ENCODE measurements around the gene PTPRQ.

Gene PTPRQ

DNA sequence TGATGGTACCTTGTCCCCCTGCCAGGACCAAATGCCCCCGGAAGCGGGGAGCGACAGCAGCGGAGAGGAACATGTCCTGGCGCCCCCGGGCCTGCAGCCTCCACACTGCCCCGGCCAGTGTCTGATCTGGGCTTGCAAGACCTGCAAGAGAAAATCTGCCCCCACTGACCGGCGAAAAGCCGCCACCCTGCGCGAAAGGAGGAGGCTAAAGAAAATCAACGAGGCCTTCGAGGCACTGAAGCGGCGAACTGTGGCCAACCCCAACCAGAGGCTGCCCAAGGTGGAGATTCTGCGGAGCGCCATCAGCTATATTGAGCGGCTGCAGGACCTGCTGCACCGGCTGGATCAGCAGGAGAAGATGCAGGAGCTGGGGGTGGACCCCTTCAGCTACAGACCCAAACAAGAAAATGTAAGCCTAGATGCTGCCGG lies 263.8 kb downstream of the PTPRQ start:
- DNase-seq: no peak

DNA sequence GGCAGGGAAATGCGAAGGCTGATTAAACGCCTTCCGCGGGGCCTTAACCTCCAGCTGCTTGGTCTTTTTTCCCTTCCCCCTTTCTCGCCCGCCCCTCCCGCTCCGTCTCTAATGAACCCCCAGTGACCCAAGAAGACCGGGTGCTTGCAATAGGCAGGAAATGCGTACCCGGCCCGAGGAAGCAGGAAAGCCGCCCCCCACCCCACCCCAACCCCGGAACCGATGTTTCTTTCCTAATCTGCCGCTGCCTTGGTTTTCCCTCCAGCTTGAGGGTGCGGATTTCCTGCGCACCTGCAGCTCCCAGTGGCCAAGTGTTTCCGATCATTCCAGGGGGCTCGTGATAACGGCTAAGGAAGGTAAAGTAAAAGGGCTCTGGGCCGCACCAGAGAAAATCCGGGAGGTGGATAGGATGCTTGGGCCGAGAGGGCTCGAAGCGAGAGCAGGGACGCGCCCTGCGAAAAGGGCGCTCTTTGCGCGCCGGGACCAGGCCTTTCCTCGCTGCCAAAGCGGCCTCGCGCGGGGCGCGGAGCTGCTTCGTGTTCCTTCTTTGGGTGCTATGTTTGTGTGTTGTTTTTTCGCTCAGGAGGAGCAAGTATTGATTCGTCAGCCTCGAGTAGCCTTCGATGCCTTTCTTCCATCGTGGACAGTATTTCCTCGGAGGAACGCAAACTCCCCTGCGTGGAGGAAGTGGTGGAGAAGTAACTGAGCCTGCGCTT lies 264.4 kb downstream of the PTPRQ start:
- DNase-seq: no peak

DNA sequence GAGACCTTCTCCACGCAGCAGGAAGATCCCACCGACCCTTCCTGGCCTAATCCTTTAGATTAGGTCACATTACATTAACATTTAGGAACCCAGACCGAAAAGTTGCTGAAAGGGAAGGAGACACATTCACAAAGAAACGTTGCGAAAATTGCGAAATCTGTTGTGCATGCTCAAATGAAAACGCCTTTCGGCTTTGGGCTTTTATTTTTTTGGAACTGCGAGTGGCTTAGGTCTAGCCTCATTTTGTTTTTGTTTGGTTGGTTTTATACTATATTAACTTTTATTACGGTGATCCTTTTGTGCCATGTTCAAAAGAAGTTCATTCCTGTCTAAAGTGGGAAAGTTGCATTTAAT lies 264.9 kb downstream of the PTPRQ start:
- no peak for DNase-seq

DNA sequence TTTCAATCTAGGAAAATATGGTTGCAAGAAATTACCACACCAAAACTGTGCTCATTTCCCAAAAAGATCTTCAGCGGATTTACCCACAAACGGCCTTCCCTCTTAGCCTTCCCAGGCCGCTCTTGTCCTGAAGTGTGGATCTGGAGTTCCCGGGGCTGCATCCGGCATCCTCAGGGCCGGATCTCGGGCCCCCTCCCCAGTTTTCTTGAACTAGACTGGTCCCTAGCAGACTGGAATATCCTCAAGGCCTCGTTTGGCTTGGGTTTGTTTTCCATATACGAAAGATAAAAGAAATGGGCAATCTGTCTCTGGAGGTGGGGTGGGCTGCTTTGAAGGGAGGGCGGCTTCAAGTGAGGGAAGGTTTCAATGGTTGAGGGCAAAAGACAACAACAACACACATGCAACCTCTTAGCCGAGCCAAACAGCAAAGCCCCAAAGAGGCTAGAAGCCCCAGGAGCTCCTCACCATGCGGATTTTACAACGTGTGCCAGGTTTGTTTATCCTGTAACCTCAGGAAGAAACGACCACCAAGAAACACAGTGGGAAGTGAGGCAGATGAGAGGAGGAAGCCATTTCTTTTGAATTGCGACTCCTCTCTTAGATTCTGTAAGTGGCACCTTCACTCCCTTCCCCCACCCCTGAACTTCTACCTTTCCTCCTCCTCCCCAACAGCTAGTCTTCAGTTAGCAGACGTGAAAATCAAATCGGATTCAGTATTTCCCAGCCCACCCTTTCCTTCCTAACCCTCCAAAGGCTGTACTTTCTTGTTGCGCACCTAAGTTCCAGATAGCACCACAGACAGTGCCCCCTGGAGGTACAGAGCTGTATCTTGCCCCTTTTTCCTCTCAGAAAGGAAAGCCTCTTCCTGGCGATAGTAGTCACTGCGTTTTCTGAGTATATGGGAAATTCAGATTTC lies 266.0 kb downstream of the PTPRQ start:
- DNase-seq: no peak

DNA sequence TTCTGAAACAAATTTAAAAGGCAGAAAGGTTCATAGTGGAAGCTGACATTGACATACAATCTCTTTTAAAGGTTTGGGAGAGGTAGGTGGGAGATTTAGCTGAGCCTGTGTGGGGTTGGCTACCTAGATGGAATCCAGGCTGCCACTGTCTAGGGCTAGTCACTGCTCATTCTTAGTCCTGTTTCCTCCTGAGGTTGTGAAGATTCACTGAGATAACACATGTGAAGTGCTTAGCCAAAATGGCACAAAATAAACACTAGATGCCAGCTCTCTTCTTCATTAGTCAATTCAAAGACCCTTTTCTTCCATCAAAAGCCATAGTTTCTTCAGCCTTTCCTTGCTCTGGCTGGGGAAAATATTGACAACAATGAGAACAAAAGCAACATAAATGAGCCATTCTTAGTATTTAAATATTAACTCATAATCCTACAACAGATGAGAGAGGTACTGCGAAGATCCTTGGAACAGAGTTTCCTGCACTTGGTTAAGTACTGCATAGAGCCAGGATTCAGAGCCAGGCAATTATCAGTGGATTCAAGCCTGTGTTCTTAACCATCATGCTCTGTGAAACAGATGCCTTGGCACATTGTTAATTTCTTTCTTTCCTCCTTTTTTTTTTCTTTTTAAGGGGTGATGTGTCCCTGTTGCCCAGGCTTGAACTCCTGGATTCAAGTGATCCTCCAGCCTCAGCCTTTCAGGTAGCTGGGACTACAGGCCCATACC lies 266.9 kb downstream of the PTPRQ start:
- DNase-seq: no peak

DNA sequence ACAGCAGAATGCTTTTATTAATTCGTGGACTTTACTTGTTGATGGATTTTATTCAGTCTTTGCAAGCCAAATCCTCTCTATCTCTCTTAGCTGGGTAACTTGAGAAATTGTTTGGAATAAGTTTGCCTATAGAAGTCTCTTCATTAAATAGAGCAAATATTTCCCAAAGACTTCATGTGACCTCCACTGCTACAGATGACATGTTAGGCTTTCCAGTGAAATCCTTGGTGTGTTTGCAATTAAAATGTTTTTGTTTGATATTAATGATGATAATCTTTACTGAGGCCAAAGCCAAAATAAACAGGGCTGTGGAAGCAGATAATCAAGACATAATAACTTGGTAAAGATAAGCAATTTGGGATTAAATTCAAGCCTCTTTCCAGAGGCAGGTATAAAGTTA lies 267.8 kb downstream of the PTPRQ start:
- DNase-seq: no peak

DNA sequence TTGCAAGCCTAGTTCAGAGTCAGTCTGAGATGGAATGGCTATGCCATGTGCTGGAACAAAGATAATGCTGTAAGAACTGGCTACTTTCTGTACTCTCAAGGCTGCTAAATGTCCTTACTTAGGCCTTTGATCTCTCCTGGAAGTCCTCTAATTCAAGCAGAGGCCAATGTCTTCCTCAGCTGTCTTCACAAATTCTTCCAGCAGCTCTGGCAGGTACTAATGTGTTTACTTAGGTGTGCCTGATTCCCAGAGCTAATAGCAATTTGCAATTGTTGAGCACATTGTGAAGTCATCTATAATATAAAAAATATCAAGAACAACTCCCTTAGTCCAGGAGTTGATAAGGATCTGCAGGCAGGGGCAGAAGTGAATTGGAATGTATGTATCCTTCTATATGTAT lies 268.8 kb downstream of the PTPRQ start:
- DNase-seq: no peak

DNA sequence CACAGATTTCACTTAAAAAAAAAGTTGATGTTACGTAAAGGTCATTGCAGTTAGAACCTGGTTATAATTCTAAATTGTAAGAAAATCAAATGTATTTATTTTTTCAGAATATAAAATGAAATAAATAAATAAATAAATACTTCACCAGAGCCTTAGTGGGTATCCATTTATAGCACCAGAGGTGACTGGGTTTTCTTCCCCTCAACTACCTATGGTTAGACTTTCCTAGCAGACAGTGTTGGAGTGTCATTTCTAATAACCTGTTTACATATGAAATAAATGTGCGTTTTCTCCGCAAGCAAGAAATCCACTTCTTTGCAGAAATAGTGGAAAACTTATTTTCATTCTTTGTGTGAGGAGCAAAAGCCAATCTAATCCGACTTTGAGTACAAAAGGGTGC lies 269.4 kb downstream of the PTPRQ start:
- DNase-seq: no peak

DNA sequence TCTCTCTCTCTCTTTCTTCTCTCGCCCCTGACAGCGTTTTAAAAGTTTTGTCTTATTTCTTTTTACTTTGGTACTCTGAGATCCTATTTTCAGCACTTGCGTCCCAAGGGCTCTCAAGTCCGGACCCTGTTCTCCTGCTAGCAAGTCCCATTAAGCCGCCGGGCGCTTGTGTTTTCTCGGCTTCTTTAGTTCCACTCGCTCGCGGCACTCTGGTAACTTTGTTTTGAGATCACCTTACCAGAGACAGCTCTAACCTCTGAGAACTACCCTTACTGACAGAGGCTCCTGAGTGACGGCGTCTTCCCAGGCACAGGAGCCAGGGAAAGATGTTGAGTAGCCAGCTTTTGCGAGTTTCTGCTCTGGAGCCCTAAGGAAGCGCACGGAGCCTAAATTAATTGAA lies 270.0 kb downstream of the PTPRQ start:
- DNase-seq: no peak

DNA sequence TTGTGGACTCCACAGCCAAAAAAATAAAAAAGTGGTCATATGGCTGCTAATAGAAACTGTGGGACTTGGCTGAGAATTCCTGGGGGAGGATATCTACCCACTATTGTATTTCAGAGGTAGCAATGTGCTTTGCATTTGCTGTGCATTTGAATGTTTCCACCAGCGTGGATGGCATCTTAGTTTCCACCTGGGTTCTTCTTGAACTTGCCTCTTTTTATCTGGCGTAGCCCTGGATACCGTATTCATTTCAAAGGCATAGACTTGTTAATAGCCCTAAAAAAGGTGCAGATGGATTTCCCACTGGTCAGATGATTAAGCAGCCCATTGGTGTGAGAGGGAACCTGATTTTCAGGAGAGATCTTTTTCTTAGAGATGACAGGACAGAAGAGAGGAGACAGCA lies 270.8 kb downstream of the PTPRQ start:
- no peak for DNase-seq

DNA sequence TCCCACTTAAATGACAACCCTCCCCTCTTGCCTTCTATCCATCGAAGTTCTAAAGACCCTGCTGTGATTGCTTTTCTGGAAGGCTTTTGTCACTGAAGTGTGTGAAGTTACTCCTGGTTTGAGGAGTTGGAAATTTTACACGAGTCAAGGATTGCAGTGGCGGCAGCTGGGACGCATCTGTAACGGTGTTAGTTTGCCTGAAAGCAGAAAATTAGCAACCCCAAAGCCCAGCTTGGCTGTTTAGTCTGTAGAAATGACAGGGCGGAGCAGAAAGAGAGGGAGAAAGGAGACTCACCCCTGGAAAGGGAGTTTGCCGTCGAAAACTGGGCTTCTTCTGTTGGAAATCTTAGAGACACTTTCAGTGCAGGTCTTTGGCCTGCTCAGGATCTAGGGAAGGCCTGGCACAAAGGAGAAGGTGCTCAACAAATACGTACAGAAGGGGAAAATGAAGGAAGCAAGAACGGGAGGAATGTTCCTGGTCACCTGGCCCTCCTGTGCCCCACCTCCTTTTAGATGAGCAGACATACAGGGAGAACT lies 271.7 kb downstream of the PTPRQ start:
- no peak for DNase-seq

DNA sequence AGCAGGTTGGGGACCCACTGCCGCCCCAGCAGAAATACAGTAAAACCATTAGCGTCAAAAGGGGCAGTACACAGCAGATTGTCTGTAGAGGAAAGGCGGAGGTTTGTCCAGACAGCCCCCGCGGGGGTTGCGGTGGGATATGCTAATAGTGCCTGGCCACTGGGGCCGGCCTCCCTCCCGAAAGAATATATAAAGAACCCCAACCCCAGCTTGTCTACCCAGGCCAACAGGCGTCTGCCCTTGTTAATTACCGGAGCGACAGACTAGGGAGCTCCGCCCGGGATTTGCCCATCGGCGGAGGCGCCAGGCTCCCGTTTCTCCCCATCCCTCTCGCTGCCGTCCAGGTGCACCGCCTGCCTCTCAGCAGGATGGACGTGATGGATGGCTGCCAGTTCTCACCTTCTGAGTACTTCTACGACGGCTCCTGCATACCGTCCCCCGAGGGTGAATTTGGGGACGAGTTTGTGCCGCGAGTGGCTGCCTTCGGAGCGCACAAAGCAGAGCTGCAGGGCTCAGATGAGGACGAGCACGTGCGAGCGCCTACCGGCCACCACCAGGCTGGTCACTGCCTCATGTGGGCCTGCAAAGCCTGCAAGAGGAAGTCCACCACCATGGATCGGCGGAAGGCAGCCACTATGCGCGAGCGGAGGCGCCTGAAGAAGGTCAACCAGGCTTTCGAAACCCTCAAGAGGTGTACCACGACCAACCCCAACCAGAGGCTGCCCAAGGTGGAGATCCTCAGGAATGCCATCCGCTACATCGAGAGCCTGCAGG lies 272.8 kb downstream of the PTPRQ start, which contains the start of gene MYF5:
MYF5 (plus strand) TSS at position 217 of the 774 bp plus-strand sequence; CDS start at position 369, 152 bp downstream.
- DNase-seq: no peak

DNA sequence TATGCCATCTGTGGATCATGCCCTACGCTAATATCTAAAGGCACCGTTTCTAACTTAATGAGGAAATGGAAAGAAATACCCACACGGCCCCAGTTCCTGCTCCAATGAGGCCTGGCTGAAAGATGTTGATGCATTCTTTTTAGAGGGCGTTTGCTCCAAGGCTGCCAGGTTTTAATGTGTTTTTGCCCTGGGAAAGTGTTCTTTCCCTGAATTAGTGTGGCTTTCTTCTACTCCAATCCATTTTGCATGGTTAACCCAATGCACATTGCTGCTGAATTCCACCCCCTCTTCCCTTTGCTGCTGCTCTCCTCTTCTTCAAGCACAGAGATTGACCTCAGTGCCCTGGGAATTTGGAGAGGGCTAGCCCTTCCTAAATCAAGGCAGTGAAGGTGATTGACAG lies 273.8 kb downstream of the PTPRQ start:
- DNase-seq: no peak

DNA sequence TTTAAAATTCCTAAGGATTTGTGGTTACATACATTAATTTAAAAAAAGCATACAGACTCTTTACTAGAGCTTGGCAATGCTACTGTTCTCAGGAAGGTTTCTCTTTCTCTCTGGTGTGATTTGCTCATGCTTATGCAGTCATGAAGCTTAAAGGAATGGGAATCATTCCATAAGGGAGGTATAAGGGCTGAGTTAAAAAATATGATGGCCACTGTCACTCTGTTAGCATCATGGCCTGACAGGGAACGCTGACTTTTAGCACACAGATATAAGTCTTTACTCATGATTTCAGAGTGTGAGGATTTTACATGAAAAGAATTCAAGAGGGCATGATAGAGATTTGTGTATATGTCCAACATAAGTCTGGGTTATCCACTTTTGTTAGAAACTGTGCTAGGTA lies 276.5 kb downstream of the PTPRQ start:
- no peak for DNase-seq

DNA sequence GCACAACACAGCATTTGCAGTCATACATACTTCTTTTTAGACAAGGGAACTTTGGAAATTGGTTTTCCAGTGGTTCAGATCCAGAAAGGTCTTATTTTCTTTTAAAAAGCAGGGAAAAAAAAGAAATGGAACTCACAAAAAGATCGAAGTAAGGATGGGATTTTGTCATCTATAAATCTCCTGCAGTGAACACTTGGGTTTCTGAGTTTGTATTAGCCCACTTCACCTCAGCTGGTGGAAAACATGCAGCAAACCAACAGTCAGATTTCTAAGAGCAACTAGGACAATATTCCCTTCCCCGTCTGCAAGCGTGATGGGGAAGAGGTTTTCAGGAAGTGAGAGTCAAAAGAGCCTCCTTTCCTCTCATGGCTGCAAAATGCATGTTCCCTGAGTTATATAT lies 277.3 kb downstream of the PTPRQ start:
- DNase-seq: no peak

Measured in stimulated activated CD4-positive, alpha-beta T cell treated with anti-CD3 and anti-CD28 coated beads, Interleukin-2, amount 100 ng/mL, for 24 hours (primary cell).